HG03439 (cell line): ENCODE results near the gene IP6K3.

Experiments
- ATAC-seq: cut with Tn5 transposase; IDR thresholded peaks from one replicate; pipeline ENCODE4 v1.9.1; 2021; ENCODE audit warnings: mild to moderate bottlenecking, moderate library complexity; ENCODE audit not compliant: unreplicated experiment

Gene IP6K3

DNA sequence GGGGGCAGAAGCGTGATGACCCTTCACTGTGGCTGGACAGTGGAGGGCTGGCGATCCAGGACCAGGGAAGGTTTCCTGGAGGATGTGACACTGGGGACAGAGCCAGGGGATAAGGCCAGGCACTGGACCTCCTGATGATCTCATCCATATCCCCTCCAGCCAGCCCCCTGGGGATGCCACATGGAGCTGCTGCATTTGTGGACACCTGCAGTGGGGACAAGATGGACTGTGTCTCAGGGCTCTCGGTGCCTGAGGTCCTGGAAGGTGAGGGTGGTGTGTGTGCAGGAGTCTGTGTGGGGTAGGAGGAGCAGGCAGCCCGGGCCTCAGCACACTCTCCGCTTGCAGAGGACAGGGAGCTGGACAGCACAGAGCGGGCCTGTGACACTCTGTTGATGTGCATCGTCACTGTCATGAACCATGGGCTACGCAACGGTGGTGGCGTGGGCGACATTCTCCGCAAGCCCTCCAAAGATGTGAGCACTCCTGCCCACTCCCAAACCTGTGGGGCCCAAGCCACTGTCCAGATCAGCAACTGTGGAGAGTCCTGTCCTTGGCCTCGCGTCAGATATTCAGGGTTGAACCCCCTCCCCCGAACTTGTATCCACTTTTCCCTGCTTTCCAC, 55.1 kb downstream of the IP6K3 start:
- no peak for ATAC-seq

DNA sequence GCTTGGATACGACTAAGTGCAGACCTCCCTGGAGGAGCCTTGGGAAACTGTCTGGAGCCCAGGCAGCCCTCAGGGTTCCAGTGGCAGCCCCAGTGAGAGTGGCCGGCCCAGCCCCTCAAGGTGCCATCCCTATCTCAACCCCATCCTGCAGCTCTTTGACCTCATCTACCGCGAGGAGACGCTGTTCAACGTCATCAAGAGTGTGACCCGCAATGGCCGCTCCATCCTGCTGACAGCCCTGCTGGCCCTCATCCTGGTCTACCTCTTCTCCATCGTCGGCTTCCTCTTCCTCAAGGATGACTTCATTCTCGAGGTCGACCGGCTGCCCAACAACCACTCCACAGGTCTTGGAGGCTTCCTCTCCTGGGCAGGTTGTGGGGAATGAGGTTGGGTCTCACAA, 55.9 kb downstream of the IP6K3 start:
- no peak for ATAC-seq

- ATAC-seq = no peak
Measured at GRCh38 chr6:33689879-33690278, 56.8 kb downstream of the IP6K3 start.

DNA sequence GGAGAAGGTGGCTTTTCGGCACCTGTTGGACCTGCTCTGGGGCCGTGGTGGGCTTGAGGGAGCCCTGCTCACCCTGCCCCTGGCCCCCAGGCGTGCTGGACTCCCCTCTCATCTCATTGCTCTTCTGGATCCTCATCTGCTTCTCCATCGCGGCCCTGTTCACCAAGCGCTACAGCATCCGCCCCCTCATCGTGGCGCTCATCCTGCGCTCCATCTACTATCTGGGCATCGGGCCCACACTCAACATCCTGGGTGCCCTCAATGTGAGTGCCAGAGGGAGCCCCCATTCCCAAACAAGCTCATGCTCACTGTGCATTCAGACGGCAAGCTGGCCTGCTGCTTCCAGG, 57.6 kb downstream of the IP6K3 start:
- no peak for ATAC-seq

GRCh38 chr6:33688451-33689147, 58.1 kb downstream of the IP6K3 start:
- no peak for ATAC-seq

DNA sequence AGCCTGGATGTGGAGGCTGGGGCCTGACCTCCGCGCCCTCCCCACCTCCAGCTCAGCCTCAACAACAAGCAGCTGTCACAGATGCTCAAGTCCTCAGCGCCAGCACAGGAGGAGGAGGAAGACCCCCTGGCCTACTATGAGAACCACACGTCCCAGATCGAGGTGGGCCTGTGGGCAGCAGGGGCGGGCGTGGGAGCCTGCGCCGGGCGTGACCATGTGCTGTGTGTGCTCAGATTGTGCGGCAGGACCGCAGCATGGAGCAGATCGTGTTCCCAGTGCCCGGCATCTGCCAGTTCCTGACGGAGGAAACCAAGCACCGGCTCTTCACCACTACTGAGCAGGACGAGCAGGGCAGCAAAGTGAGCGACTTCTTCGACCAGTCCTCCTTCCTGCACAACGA, 58.7 kb downstream of the IP6K3 start:
- ATAC-seq = no peak

- no peak for ATAC-seq
Measured at GRCh38 chr6:33686981-33687975, 59.4 kb downstream of the IP6K3 start.

DNA sequence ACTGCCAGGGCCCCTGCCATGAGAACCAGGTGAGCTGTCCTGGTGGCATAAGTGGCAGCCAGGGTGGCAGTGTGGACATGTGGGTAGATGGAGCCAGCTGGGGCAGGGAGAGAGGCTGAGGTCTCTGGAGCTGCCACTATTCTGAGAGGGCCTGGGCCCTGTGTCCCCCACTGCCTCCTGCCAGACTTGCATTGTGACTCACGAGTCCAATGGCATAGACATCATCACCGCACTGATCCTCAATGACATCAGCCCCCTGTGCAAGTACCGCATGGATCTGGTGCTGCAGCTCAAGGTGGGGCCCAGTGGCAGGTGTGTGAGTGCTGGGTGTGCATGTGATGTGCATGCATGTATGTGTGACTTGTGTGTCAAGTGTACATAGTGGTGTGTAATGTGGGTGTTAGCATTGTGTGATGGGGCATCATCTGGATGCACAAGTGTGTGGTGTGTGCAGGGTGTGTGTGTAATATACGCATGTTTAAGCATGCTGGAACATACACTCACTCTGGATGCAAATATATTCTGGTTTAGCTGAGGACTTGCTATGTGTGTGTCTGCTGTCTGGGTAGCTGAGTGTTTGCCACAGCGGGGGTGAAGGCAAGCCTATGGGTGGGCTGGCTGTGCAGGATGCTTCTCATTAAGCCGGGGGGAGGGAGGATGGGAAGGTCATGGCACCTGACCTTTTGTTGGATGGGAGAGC, 60.3 kb downstream of the IP6K3 start:
- ATAC-seq = no peak

DNA sequence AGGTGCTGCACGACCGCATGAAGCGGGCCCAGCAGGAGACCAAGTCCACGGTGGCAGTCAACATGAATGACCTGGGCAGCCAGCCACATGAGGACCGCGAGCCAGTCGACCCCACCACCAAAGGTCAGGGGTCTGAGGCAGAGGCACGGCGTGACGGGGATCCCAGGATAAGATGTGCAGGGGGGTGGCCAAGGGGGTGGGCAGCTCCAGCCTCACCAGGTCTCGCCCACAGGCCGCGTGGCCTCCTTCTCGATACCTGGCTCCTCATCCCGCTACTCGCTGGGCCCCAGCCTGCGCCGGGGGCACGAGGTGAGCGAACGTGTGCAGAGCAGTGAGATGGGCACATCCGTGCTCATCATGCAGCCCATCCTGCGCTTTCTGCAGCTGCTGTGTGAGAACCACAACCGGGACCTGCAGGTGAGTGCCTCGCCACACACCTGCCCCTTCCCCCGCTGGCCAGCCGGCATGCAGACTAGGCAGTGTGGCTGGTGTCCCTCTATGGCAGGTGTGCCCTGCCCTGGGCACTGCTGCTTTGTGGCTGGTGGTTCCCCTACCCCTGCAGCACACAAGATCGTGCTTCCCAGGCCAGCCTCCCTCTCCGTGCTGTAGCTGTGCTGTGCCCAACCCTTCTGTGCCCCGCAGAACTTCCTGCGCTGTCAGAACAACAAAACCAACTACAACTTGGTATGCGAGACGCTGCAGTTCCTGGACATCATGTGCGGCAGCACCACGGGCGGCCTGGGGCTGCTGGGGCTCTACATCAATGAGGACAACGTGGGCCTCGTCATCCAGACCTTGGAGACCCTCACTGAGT, 61.1 kb downstream of the IP6K3 start:
- ATAC-seq = no peak

- ATAC-seq = no peak
Measured at GRCh38 chr6:33684983-33685382, 61.7 kb downstream of the IP6K3 start.

- ATAC-seq = no peak
Measured at GRCh38 chr6:33684428-33684896, 62.2 kb downstream of the IP6K3 start.

- ATAC-seq = no peak
Measured at GRCh38 chr6:33683576-33684427, 62.9 kb downstream of the IP6K3 start.

DNA sequence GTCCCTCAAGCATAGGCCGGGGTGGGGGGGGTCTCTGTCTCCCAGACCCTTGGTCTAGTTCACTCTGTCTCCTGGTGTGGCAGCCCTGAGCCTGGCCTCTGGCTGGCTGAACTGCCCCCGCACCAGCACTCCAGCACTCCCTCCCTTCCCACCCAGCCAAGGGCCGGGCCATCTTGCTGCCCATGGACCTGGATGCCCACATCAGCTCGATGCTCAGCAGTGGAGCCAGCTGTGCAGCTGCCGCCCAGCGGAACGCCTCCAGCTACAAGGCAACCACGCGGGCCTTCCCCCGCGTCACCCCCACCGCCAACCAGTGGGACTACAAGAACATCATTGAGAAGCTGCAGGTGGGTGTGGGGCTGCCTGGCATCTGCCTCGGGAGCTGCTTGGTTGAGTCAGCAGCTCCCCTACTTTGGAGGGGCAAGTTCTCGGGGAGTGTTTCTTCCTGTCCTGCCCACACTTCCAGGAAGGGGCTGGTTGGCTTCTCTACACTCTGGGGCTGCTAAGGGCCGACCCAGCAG, 63.6 kb downstream of the IP6K3 start:
- no peak for ATAC-seq

DNA sequence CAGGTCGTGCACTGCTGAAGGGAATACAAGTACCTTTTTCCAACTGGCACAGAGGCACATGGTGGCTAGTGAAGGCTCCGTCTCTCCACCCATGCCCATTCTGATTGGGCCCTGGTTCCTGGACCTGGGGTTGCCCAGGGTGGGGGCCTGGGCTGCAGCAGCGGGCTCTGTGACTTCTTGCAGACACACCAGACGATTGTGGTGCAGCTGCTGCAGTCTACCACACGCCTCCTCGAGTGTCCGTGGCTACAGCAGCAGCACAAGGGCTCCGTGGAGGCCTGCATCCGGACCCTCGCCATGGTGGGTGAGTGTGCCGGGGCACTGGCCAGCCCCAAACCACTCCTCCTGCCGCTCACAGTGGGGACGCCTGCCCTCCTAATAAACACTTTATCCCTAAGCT, 64.4 kb downstream of the IP6K3 start:
- ATAC-seq = no peak

DNA sequence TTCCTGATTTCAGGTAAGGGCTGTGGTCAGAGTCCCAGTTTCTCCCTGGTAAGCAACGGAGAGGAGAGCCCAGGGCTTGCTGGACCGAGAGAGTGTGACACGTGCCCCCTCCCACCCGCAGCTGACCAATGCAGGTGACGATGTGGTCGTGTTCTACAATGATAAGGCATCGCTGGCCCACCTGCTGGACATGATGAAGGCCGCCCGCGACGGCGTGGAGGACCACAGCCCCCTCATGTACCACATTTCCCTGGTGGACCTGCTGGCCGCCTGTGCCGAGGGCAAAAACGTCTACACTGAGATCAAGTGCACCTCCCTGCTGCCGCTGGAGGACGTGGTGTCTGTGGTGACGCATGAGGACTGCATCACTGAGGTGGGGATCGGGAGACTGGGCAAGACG, 66.9 kb downstream of the IP6K3 start:
- ATAC-seq = no peak

DNA sequence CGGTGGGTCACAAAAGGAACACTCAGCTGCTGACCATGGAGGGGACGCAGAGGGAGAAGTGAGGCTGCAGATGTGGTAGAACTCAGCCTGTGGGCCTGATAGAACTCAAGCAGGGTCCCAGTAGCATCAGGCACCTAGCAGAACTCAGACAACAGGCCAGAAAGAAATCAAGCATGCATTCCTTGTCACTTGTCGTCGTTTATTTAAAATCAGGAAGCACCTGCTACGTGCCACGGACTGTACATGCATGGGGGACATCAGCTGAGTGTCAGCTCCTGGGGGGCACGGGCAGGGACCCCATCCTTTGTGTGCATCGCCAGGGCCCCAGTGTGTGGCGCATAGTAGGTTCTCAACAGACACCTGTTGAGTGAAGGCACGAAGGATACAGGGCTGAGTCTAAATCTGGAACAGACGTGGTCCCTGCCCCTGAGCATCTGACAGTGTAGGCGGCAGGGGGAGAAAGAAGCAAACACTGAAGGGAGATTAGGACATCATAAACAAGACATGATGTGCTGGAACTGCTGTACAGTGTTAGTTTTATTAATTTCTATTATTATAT, 67.7 kb downstream of the IP6K3 start:
- ATAC-seq = no peak

DNA sequence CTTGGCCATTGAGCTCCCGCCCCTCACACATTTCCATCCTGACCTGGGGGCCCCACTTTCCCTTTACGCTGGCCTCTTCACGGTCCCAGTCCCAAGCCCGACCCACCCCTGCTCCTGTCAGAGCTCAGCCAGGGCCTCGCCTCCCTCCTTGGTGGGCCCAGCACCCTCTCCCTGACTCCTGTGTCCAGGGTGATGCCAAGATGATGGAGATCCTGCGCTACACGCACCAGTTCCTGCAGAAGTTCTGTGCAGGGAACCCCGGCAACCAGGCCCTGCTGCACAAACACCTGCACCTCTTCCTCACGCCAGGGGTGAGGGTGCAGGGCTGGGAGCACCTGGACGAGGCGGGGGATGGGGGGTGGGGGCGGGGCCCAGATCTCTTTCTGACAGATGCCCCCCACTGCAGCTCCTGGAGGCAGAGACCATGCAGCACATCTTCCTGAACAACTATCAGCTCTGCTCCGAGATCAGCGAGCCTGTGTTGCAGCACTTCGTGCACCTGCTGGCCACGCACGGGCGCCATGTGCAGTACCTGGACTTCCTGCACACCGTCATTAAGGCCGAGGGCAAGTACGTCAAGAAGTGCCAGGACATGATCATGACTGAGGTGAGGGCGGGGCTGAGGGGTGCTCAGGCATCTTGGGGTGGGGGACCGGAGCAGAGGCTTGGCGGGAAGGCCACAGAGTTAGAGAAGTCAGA, 68.3 kb downstream of the IP6K3 start:
- ATAC-seq = no peak

- ATAC-seq = no peak
Measured at GRCh38 chr6:33677689-33678088, 69.0 kb downstream of the IP6K3 start.
